AG09319 (cell line): ENCODE results near the gene NPC2.
"Not testable (repeated sequence)": the region's sequence is repeated elsewhere in the genome, so short reads cannot be mapped to it uniquely, and the experiment has no call there.

Experiments
- DNase-seq: peaks from one replicate; pipeline ENCODE4 v3.0.0-alpha.2; 2010; ENCODE audit warnings: low read depth; ENCODE audit errors: extremely low read depth
- CTCF ChIP-seq: IDR thresholded peaks from 2 replicates; pipeline ENCODE4 v1.5.1; 2011; ENCODE audit warnings: low read depth, mild to moderate bottlenecking, inconsistent platforms, low read length, moderate library complexity

NPC2 gene

GRCh38 chr14:74492776-74493342 lies at the start of gene NPC2:
Gene NPC2, minus strand, starts transcription at chr14:74493305. Its CDS starts 31 bp downstream, at chr14:74493274.
- TF ChIP-seq CTCF = no peak
- DNase-seq = no peak

GRCh38 chr14:74542056-74542685 lies 49.1 kb upstream of the NPC2 start:
- DNase-seq = no peak
- no peak for TF ChIP-seq CTCF

GRCh38 chr14:74541225-74541624 lies 48.1 kb upstream of the NPC2 start:
- no peak for DNase-seq
- no peak for TF ChIP-seq CTCF

GRCh38 chr14:74539503-74539902 lies 46.4 kb upstream of the NPC2 start:
- DNase-seq = no peak

GRCh38 chr14:74538411-74539391 lies 45.6 kb upstream of the NPC2 start:
- no peak for TF ChIP-seq CTCF
- DNase-seq = no peak

More at GRCh38 chr14:74539503-74539902, 46.4 kb upstream of the NPC2 start:
- TF ChIP-seq CTCF = no peak

- DNase-seq = not testable (repeated sequence)
Measured at GRCh38 chr14:74536336-74536735, 43.2 kb upstream of the NPC2 start.

GRCh38 chr14:74535756-74536325 lies 42.7 kb upstream of the NPC2 start:
- no peak for TF ChIP-seq CTCF
- no peak for DNase-seq
